Suprapubic skin (tissue), 4 donors: ENCODE data around the gene CEND1. TPM values are rescaled to one million over a fixed set of nuclear protein-coding genes. Genes with fewer than 3 reads are reported as not detected.

ENCODE experiments used
- DNase-seq, 2 donors: peaks; one replicate each; pipeline ENCODE4 v3.0.0-alpha.2; 2019; ENCODE audit warnings: low spot score in 2 of 2
- H3K27ac ChIP-seq: fragments of 200-600 bp; sonication (generic); one replicate; pipeline ENCODE4 v1.5.1; 2019
- H3K27me3 ChIP-seq: fragments of 200-600 bp; sonication (generic); one replicate; pipeline ENCODE4 v1.5.1; 2019
- H3K36me3 ChIP-seq: fragments of 200-600 bp; sonication (generic); one replicate; pipeline ENCODE4 v1.5.1; 2019
- H3K4me1 ChIP-seq: fragments of 200-600 bp; sonication (generic); one replicate; pipeline ENCODE4 v1.5.1; 2019
- H3K4me3 ChIP-seq: fragments of 200-600 bp; sonication (generic); one replicate; pipeline ENCODE4 v1.5.1; 2019; ENCODE audit warnings: mild to moderate bottlenecking
- H3K9me3 ChIP-seq: fragments of 200-600 bp; sonication (generic); one replicate; pipeline ENCODE4 v1.5.1; 2019
- EP300 ChIP-seq: sonication (generic); formaldehyde crosslinking; IDR thresholded peaks from one replicate; pipeline ENCODE4 v1.6.1; 2017; ENCODE audit warnings: antibody characterized with exemption
- POLR2A ChIP-seq, 2 donors: fragments of 450-650 bp; IDR thresholded peaks; one replicate each; pipeline ENCODE4 v1.6.1; 2017; ENCODE audit warnings: antibody characterized with exemption in 2 of 2, mild to moderate bottlenecking in 2 of 2, moderate library complexity in 2 of 2
- POLR2AphosphoS5 ChIP-seq, 3 donors: sonication (generic); formaldehyde crosslinking; IDR thresholded peaks; one replicate each; pipeline ENCODE4 v1.6.1; 2017; ENCODE audit warnings: antibody characterized with exemption in 3 of 3
- whole genome bisulfite sequencing: methylation state at CpG from one replicate; pipeline ENCODE4 v1.1.5; 2018; 5-methylcytosine and 5-hydroxymethylcytosine counted together
- total RNA-seq, 4 donors: library from RNA; depleted of rRNA; stranded (reverse); fragments of >200 nt; gene quantifications; one replicate each; pipeline ENCODE4 v1.1.0, GENCODE V29; 2016
- TF ChIP-seq, protein P1 (sequence below), 2 donors: fragments of 200-600 bp in 1 of 2; fragments of 450-650 bp in 1 of 2; sonication (generic) in 1 of 2; IDR thresholded peaks; one replicate each; pipeline ENCODE4 v1.5.1; 2016 to 2019; ENCODE audit warnings: antibody characterized with exemption in 2 of 2, mild to moderate bottlenecking in 1 of 2, moderate library complexity in 1 of 2

CEND1 gene
- total RNA-seq, 4 donors from 2014 or later = not detected

DNA sequence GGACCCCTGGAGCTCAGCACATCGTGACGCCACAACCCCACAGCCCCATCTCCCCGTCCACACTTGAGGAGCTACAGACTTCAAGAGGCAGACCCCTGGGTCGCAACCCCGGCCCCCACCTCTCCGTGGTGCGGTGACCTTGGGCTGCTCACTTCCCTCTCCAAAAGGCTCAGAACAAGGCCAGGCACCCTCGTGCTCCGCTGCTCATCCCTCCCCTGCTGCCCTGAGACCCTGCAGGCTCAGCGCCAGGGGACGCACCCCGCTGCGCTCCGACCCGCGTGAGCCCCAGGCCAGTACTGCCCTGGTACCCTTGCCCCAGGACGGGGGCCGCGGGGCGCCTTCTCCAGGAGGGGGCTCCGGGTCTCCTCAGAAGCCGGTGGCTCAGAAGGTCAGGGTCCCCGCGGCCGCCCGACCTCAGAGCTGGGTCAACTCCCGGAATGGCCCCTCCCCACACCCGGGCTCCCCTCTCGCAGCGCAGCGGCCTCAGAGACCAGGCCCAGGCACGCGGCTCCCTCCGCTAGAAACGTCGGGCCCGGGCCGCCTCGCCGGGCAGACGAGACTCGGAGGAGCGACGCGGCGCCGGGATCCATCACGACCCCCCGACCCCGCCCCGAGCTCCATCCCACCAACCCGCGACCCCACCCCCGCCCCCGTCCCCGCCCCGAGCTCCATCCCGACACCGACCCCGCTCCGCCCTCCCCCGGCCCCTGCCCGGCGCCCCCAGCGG, 13.2 kb downstream of the CEND1 start:
- no peak for TF ChIP-seq POLR2AphosphoS5 (IDR thresholded peaks at IDR 0.05)
- TF ChIP-seq, protein P1, sequence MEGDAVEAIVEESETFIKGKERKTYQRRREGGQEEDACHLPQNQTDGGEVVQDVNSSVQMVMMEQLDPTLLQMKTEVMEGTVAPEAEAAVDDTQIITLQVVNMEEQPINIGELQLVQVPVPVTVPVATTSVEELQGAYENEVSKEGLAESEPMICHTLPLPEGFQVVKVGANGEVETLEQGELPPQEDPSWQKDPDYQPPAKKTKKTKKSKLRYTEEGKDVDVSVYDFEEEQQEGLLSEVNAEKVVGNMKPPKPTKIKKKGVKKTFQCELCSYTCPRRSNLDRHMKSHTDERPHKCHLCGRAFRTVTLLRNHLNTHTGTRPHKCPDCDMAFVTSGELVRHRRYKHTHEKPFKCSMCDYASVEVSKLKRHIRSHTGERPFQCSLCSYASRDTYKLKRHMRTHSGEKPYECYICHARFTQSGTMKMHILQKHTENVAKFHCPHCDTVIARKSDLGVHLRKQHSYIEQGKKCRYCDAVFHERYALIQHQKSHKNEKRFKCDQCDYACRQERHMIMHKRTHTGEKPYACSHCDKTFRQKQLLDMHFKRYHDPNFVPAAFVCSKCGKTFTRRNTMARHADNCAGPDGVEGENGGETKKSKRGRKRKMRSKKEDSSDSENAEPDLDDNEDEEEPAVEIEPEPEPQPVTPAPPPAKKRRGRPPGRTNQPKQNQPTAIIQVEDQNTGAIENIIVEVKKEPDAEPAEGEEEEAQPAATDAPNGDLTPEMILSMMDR (IDR thresholded peaks at IDR 0.05) = no peak
- H3K4me3 ChIP-seq = peak overlapping the region; percentile 97
- peak in 1 of 2 donors; percentile 74 for DNase-seq
- H3K27ac ChIP-seq = peak overlapping the region; percentile 85
- peaks cover 39% of the 10 kb centered on the region for H3K4me1 ChIP-seq
- H3K9me3 ChIP-seq = no peaks in the 10 kb centered on the region
- H3K27me3 ChIP-seq = no peaks in the 10 kb centered on the region
- peaks cover 25% of the 10 kb centered on the region for H3K36me3 ChIP-seq
- WGBS = no CpG with 5 or more reads among the region's 65 CpGs

DNA sequence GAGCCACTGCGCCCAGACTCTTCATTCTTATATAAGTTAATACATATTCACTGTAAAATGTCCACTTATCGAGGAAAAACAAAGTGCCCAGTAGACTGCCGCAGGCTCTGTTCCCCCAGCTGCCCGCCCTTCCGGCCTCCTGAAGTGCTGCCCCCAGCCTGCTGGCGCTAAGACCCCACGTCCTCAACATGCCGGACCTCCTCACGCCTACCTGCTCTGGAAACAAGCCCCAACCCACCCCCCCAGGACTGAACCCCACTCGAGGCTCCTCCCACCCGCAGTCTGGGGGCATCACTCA, 13.7 kb downstream of the CEND1 start:
- WGBS = 36% methylated on average over 9 of the region's 11 CpGs
- Histone ChIP-seq H3K4me1 (peaks cover 39% of the 10 kb centered on the region), H3K36me3 (peaks cover 30% of the 10 kb centered on the region), H3K27ac (no peak overlapping the region), H3K27me3 (no peaks in the 10 kb centered on the region), H3K4me3 (peak overlapping the region; percentile 97), H3K9me3 (no peaks in the 10 kb centered on the region)
- no peak for DNase-seq
- no peak for TF ChIP-seq EP300
- TF ChIP-seq, protein P1 (IDR thresholded peaks at IDR 0.05) = no peak
- TF ChIP-seq POLR2AphosphoS5 (IDR thresholded peaks at IDR 0.05) = no peak
- no peak for TF ChIP-seq POLR2A (IDR thresholded peaks at IDR 0.05)

DNA sequence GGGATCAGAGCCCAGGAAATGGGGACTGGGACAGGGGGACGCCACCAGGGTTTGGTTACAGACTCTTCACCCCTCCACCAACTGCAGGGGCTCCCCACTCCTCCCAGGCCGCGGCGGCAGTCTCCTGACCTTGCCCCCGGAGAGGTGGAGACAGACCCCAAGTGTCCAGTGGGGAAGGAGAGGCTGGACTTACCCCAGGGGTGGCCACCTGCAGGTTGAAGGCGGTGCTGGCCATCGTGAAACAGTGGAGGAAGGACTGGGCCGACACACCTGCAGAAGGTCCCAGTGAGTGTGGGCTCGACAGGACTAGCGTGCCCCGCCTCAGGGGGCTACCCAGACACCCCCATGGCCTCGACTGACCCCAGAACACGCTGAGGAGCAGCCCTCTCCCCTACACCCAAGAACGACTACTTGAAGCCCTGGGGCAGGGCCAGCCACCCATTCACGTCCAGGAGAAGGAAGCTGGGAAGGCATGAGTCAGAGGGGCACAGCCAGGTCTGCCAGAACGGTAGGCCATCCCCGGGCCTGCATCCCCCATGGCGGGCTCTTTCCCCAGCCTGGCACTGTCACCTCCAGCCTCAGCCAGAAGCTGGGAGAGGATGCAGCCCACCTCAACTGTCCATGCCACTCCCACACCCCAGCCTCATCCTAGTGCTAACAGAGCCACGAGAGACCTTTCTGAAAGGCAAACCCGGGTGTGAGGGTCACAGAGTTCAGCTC, 14.9 kb downstream of the CEND1 start:
- H3K27ac ChIP-seq = no peak overlapping the region
- no peaks in the 10 kb centered on the region for H3K27me3 ChIP-seq
- peaks cover 39% of the 10 kb centered on the region for H3K4me1 ChIP-seq
- no peaks in the 10 kb centered on the region for H3K9me3 ChIP-seq
- TF ChIP-seq POLR2AphosphoS5 (IDR thresholded peaks at IDR 0.05) = no peak
- TF ChIP-seq POLR2A (IDR thresholded peaks at IDR 0.05) = no peak
- TF ChIP-seq EP300 = no peak
- TF ChIP-seq, protein P1 (IDR thresholded peaks at IDR 0.05) = no peak
- peaks cover 41% of the 10 kb centered on the region for H3K36me3 ChIP-seq
- no peak overlapping the region for H3K4me3 ChIP-seq
- DNase-seq = peak in 1 of 2 donors; percentile 60
- WGBS = 80% methylated on average over 7 of the region's 20 CpGs

DNA sequence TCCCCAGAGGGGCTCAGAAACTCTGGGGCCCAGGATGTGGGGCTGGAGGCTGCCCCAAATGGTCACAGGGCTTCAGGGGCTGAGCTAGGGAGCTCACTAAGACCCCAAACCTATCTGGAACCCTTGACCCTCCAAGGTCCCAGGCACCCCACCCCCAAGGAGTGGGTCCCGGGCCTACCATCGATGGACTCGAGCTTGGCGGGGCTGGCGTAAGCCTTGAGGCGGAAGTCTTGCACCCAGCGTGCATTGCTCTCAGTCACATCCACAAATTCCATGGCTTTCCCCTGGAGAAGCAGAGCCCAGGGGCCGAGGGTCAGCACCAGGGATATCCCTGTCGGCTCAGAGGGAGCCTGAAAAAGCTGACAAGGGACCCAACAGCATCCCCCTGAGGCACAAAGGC, 16.1 kb downstream of the CEND1 start:
- Histone ChIP-seq H3K4me1 (peaks cover 34% of the 10 kb centered on the region), H3K36me3 (peaks cover 45% of the 10 kb centered on the region), H3K27me3 (no peaks in the 10 kb centered on the region), H3K9me3 (no peaks in the 10 kb centered on the region), H3K4me3 (no peak overlapping the region), H3K27ac (no peak overlapping the region)
- WGBS = 90% methylated on average over 2 of the region's 9 CpGs
- no peak for DNase-seq
- TF ChIP-seq POLR2A (IDR thresholded peaks at IDR 0.05) (no peak), EP300 (no peak), POLR2AphosphoS5 (IDR thresholded peaks at IDR 0.05) (no peak)
- TF ChIP-seq, protein P1 (IDR thresholded peaks at IDR 0.05) = no peak

DNA sequence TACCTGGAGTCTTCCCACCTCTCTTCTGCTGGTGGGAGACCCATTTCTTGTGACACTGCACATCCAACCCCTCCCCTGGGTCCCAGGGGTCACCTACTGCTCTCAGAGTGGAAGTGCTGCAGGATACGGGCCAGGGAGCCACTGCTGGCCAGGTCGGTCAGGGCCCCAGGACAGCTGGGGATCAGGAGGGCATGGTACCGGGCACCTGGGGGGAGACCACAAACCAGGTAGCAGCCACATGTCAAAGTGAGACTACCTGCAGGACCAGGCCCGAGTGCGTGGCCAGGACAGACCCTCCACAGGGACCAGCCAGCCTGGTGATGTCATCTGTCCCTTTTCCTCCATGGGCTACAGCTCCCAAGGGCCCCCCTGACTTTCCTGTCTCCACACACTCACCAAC, 16.5 kb downstream of the CEND1 start:
- H3K4me3 ChIP-seq = no peak overlapping the region
- H3K36me3 ChIP-seq = peaks cover 45% of the 10 kb centered on the region
- TF ChIP-seq EP300 (no peak), POLR2A (IDR thresholded peaks at IDR 0.05) (no peak), POLR2AphosphoS5 (IDR thresholded peaks at IDR 0.05) (no peak)
- TF ChIP-seq, protein P1 (IDR thresholded peaks at IDR 0.05) = no peak
- H3K27ac ChIP-seq = peak overlapping the region; percentile 8
- WGBS = 90% methylated on average over 2 of the region's 5 CpGs
- no peaks in the 10 kb centered on the region for H3K9me3 ChIP-seq
- H3K4me1 ChIP-seq = peaks cover 30% of the 10 kb centered on the region
- no peaks in the 10 kb centered on the region for H3K27me3 ChIP-seq
- DNase-seq = peak in 1 of 2 donors; percentile 64
